Neural cell (in vitro differentiated cells): ENCODE results near the gene PRKCE. TPM values are rescaled to one million over a fixed set of nuclear protein-coding genes. Genes with fewer than 3 reads are reported as not detected.

Experiments
- H2AFZ ChIP-seq: fragments of 200-600, 300-800 bp; sonication (generic), shearing (Covaris generic); 2 replicates; pipeline ENCODE4 v1.6.0; 2014; ENCODE audit warnings: low read depth, mild to moderate bottlenecking, antibody characterized with exemption, low read length, moderate library complexity
- H3F3A ChIP-seq: fragments of 200-600 bp; shearing (Covaris generic); 2 replicates; pipeline ENCODE4 v1.6.1; 2016; ENCODE audit warnings: mild to moderate bottlenecking, moderate library complexity, mixed read lengths, antibody characterized with exemption, low read length; ENCODE audit not compliant: insufficient read depth, poor library complexity, severe bottlenecking
- H3K27ac ChIP-seq: fragments of 200-600, 300-800 bp; sonication (generic), shearing (Covaris generic); 2 replicates; pipeline ENCODE4 v1.5.1; 2014; ENCODE audit warnings: mild to moderate bottlenecking, low read length, moderate library complexity
- H3K27me3 ChIP-seq: fragments of 300-800, 200-600 bp; sonication (generic), shearing (Covaris generic); 2 replicates; pipeline ENCODE4 v1.6.0; 2014; ENCODE audit warnings: mild to moderate bottlenecking, low read depth, low read length, moderate library complexity; ENCODE audit not compliant: insufficient read depth
- H3K36me3 ChIP-seq: fragments of 300-800, 200-600 bp; sonication (generic), shearing (Covaris generic); 2 replicates; pipeline ENCODE4 v1.5.1; 2014; ENCODE audit warnings: mild to moderate bottlenecking, antibody characterized with exemption, low read length, moderate library complexity; ENCODE audit not compliant: insufficient read depth
- H3K4me2 ChIP-seq: fragments of 300-800, 200-600 bp; sonication (generic), shearing (Covaris generic); 2 replicates; pipeline ENCODE4 v1.6.0; 2014; ENCODE audit warnings: mild to moderate bottlenecking, low read length
- H3K4me3 ChIP-seq: fragments of 300-800, 200-600 bp; sonication (generic), shearing (Covaris generic); 2 replicates; pipeline ENCODE4 v1.5.1; 2014; ENCODE audit warnings: mild to moderate bottlenecking, low read length, moderate library complexity
- H3K79me2 ChIP-seq: fragments of 200-600 bp; shearing (Covaris generic); replicated peaks from 2 replicates; pipeline ENCODE4 v1.6.0; 2014; ENCODE audit warnings: mild to moderate bottlenecking, low read length, moderate library complexity; ENCODE audit not compliant: insufficient read depth
- H3K9ac ChIP-seq: fragments of 300-800, 200-600 bp; sonication (generic), shearing (Covaris generic); 2 replicates; pipeline ENCODE4 v1.6.1; 2016; ENCODE audit warnings: mild to moderate bottlenecking, low read length, mixed read lengths
- H3K9me2 ChIP-seq: fragments of 200-600 bp; shearing (Covaris generic); 2 replicates; pipeline ENCODE4 v1.6.1; 2016; ENCODE audit warnings: mild to moderate bottlenecking, low read length, mixed read lengths; ENCODE audit not compliant: insufficient read depth
- H3K9me3 ChIP-seq: fragments of 200-600, 300-800 bp; sonication (generic), shearing (Covaris generic); 2 replicates; pipeline ENCODE4 v1.6.1; 2016; ENCODE audit warnings: mild to moderate bottlenecking, mixed run types, low read length, moderate library complexity, mixed read lengths
- H4K20me1 ChIP-seq: fragments of 200-600 bp; shearing (Covaris generic); 2 replicates; pipeline ENCODE4 v1.6.1; 2016; ENCODE audit warnings: mild to moderate bottlenecking, mixed run types; ENCODE audit not compliant: insufficient read depth
- EP300 ChIP-seq: fragments of 450-650 bp; conservative IDR thresholded peaks from 2 replicates; pipeline ENCODE4 v1.6.1; 2014; ENCODE audit warnings: antibody characterized with exemption, mild to moderate bottlenecking, moderate library complexity; ENCODE audit not compliant: poor library complexity, severe bottlenecking
- EZH2 ChIP-seq: fragments of 200-600, 300-800 bp; shearing (Covaris generic), sonication (generic); IDR thresholded peaks from 2 replicates; pipeline ENCODE4 v1.6.1; 2014; ENCODE audit warnings: antibody characterized with exemption, low read length, borderline replicate concordance, mild to moderate bottlenecking; ENCODE audit not compliant: insufficient read depth, poor library complexity, severe bottlenecking
- MXI1 ChIP-seq: fragments of 450-650 bp; conservative IDR thresholded peaks from 2 replicates; pipeline ENCODE4 v1.6.1; 2014; ENCODE audit warnings: antibody characterized with exemption, mild to moderate bottlenecking; ENCODE audit not compliant: poor library complexity, severe bottlenecking
- POLR2AphosphoS5 ChIP-seq: IDR thresholded peaks from 2 replicates; pipeline ENCODE4 v1.6.1; 2012
- RAD21 ChIP-seq: fragments of 450-650 bp; conservative IDR thresholded peaks from 2 replicates; pipeline ENCODE4 v1.6.1; 2014; ENCODE audit warnings: antibody characterized with exemption, mild to moderate bottlenecking, moderate library complexity
- SMC3 ChIP-seq: fragments of 450-650 bp; conservative IDR thresholded peaks from 2 replicates; pipeline ENCODE4 v1.6.1; 2014; ENCODE audit warnings: antibody characterized with exemption, mild to moderate bottlenecking, moderate library complexity; ENCODE audit not compliant: poor library complexity
- TAF1 ChIP-seq: IDR thresholded peaks from 2 replicates; pipeline ENCODE4 v1.6.1; 2012; ENCODE audit warnings: low read depth
- polyA plus RNA-seq: library from polyadenylated mRNA; depleted of rRNA; stranded (reverse); fragments of >200 nt; gene quantifications from 2 replicates; pipeline ENCODE4 v1.2.3, GENCODE V29; 2014
- TF ChIP-seq, protein P1 (sequence below): IDR thresholded peaks from 2 replicates; pipeline ENCODE4 v1.6.1; 2012; ENCODE audit warnings: borderline replicate concordance
- TF ChIP-seq, protein P2 (sequence below): fragments of 450-650 bp; IDR thresholded peaks from 2 replicates; pipeline ENCODE4 v1.5.1; 2014; ENCODE audit warnings: antibody characterized with exemption, mild to moderate bottlenecking, moderate library complexity; ENCODE audit not compliant: poor library complexity, severe bottlenecking

PRKCE gene
- polyA plus RNA-seq, 1 donor from 2014 or later, result 5.4 TPM

GRCh38 chr2:46026431-46026830 lies 375.0 kb downstream of the PRKCE start:
- no peak overlapping the region for H3K4me3 ChIP-seq
- H3K4me2 ChIP-seq, result no peak overlapping the region
- no peaks in the 10 kb centered on the region for H3F3A ChIP-seq
- no peaks in the 10 kb centered on the region for H3K36me3 ChIP-seq
- no peaks in the 10 kb centered on the region for H3K9me2 ChIP-seq
- TF ChIP-seq, protein P1, sequence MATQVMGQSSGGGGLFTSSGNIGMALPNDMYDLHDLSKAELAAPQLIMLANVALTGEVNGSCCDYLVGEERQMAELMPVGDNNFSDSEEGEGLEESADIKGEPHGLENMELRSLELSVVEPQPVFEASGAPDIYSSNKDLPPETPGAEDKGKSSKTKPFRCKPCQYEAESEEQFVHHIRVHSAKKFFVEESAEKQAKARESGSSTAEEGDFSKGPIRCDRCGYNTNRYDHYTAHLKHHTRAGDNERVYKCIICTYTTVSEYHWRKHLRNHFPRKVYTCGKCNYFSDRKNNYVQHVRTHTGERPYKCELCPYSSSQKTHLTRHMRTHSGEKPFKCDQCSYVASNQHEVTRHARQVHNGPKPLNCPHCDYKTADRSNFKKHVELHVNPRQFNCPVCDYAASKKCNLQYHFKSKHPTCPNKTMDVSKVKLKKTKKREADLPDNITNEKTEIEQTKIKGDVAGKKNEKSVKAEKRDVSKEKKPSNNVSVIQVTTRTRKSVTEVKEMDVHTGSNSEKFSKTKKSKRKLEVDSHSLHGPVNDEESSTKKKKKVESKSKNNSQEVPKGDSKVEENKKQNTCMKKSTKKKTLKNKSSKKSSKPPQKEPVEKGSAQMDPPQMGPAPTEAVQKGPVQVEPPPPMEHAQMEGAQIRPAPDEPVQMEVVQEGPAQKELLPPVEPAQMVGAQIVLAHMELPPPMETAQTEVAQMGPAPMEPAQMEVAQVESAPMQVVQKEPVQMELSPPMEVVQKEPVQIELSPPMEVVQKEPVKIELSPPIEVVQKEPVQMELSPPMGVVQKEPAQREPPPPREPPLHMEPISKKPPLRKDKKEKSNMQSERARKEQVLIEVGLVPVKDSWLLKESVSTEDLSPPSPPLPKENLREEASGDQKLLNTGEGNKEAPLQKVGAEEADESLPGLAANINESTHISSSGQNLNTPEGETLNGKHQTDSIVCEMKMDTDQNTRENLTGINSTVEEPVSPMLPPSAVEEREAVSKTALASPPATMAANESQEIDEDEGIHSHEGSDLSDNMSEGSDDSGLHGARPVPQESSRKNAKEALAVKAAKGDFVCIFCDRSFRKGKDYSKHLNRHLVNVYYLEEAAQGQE, result no peak
- no peak for TF ChIP-seq RAD21
- H3K27ac ChIP-seq, result no peak overlapping the region
- H3K27me3 ChIP-seq, result no peaks in the 10 kb centered on the region
- H4K20me1 ChIP-seq, result no peaks in the 10 kb centered on the region
- H3K9me3 ChIP-seq, result no peaks in the 10 kb centered on the region
- H3K79me2 ChIP-seq, result no peaks in the 10 kb centered on the region
- no peak overlapping the region for H3K9ac ChIP-seq
- H2AFZ ChIP-seq, result no peak overlapping the region

DNA sequence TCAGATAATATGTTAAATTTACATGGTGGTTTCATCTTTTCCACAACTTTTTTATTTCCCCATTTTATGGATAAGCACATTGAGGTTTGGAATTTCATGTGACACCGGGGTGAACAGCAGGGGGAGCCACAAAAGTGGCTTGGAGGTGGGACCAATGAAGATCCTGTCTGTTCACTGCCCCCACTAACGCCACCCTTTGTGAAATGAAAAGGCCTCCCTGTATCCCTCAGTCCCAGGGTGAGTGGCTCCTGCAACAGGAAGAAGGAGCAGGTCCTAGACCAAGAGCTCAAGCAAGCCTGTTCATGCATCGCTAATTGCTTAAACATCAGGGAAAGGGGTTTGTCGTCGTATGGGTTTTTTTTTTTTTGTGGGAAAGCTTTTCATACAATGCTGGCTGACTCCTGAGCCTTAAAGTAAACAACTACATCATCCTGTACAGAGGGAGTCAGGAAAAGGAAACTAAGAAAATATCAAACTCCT lies 377.9 kb downstream of the PRKCE start:
- H3K79me2 ChIP-seq, result no peaks in the 10 kb centered on the region
- H3K4me3 ChIP-seq, result no peak overlapping the region
- no peak overlapping the region for H3K9ac ChIP-seq
- no peak overlapping the region for H2AFZ ChIP-seq
- H3K36me3 ChIP-seq, result no peaks in the 10 kb centered on the region
- no peak overlapping the region for H3K4me2 ChIP-seq
- H3F3A ChIP-seq, result no peaks in the 10 kb centered on the region
- no peak overlapping the region for H3K27ac ChIP-seq
- H3K9me3 ChIP-seq, result no peaks in the 10 kb centered on the region
- no peak for TF ChIP-seq RAD21
- no peaks in the 10 kb centered on the region for H3K9me2 ChIP-seq
- no peaks in the 10 kb centered on the region for H3K27me3 ChIP-seq
- H4K20me1 ChIP-seq, result no peaks in the 10 kb centered on the region

DNA sequence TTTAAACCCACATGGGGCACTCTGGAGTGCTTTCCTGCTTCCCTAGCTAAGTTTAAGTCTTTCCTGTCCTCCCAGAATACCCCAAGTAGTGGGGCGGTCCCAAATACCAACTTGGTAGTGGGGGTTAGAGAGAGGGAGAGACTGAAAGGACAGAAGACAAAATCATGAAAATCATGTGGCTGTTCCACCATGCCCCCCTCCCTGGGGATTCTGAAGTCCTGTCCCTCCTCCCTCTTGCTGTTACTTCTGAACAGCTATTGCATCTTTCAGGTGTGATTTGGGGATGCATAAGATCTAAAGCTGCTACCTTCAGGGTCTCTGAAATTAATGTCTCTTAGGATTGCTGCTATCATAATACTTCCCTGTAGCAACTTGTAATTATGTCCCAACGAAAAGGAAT lies 378.9 kb downstream of the PRKCE start:
- no peaks in the 10 kb centered on the region for H3K9me2 ChIP-seq
- H3K9ac ChIP-seq, result no peak overlapping the region
- H3K36me3 ChIP-seq, result no peaks in the 10 kb centered on the region
- TF ChIP-seq SMC3 (no peak), POLR2AphosphoS5 (no peak), MXI1 (no peak), EZH2 (no peak), TAF1 (no peak), RAD21 (no peak), EP300 (no peak)
- TF ChIP-seq, protein P1, result no peak
- TF ChIP-seq, protein P2, sequence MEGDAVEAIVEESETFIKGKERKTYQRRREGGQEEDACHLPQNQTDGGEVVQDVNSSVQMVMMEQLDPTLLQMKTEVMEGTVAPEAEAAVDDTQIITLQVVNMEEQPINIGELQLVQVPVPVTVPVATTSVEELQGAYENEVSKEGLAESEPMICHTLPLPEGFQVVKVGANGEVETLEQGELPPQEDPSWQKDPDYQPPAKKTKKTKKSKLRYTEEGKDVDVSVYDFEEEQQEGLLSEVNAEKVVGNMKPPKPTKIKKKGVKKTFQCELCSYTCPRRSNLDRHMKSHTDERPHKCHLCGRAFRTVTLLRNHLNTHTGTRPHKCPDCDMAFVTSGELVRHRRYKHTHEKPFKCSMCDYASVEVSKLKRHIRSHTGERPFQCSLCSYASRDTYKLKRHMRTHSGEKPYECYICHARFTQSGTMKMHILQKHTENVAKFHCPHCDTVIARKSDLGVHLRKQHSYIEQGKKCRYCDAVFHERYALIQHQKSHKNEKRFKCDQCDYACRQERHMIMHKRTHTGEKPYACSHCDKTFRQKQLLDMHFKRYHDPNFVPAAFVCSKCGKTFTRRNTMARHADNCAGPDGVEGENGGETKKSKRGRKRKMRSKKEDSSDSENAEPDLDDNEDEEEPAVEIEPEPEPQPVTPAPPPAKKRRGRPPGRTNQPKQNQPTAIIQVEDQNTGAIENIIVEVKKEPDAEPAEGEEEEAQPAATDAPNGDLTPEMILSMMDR, result no peak
- no peaks in the 10 kb centered on the region for H3K79me2 ChIP-seq
- H3K27me3 ChIP-seq, result no peaks in the 10 kb centered on the region
- no peaks in the 10 kb centered on the region for H4K20me1 ChIP-seq
- no peak overlapping the region for H3K4me3 ChIP-seq
- no peaks in the 10 kb centered on the region for H3F3A ChIP-seq
- no peak overlapping the region for H2AFZ ChIP-seq
- H3K4me2 ChIP-seq, result no peak overlapping the region
- no peaks in the 10 kb centered on the region for H3K9me3 ChIP-seq
- H3K27ac ChIP-seq, result no peak overlapping the region
